ENCODE results near the gene APBB3.

GRCh38 chr5:140588311-140589070 lies 24.1 kb upstream of the APBB3 start:
- TF ChIP-seq MXI1 (conservative IDR thresholded peaks at IDR 0.05; ENCODE audit: poor library complexity, severe bottlenecking) (no peak), CTCF (IDR thresholded peaks at IDR 0.05; ENCODE audit: poor library complexity, severe bottlenecking) (no peak), POLR2AphosphoS5 (IDR thresholded peaks at IDR 0.05) (no peak), EZH2 (IDR thresholded peaks at IDR 0.05; ENCODE audit: borderline replicate concordance, insufficient read depth, low read length, poor library complexity, severe bottlenecking) (no peak), EP300 (conservative IDR thresholded peaks at IDR 0.05; ENCODE audit: poor library complexity, severe bottlenecking) (no peak), SMC3 (conservative IDR thresholded peaks at IDR 0.05; ENCODE audit: poor library complexity) (no peak), REST (IDR thresholded peaks at IDR 0.05; ENCODE audit: borderline replicate concordance) (no peak)

Measured in neural cell (in vitro differentiated cells).